NCI-H446 treated with DMSO at 0.1 percent for 48 hours (cell line): Measurements from ENCODE around the gene POM121.
"Not testable (repeated sequence)": the region's sequence is repeated elsewhere in the genome, so short reads cannot be mapped to it uniquely, and the experiment has no call there.

Experiments used
- DNase-seq: peaks from one replicate; lab custom pipeline; 2025; lab: John Stamatoyannopoulos, UW

Gene POM121

DNA sequence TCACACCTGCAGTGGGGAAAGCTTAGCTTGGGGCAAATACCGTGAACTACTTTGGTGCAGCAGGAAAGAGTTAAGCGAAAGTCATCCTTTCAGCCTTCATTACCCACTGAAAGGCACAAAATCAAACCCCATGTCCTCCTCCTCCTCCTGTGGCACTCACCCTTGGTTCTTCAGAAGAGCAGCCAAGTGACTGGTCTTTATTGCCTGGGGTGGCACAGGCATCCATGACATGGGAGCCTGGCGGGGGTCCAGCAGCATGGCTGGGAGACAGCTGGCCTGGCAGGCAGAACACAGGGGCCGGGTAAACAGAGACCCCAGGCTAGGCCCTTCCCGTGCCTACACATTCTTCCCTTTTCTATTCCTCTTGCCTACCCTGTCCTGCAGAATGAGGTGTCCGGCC lies 24.8 kb downstream of the POM121 start:
- peak; percentile 0 for DNase-seq

DNA sequence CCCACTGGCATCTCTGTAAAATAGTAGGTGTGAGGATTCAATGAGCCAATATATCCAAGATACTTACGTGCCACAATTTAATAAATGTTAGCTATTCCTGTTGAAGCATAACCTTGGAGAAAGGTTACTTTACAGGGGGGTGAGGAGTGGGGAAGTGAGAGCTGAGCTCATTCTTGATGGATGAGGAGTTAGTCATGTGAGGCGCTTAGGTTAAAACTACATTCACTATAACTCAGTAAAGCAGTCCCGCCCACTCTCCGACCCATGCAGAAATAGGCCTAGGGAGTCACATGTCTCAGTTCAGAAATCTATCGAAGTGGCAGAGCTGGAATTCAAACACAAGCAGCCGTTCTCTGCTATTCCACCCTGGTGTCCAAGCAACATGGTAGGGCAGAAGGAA lies 25.5 kb downstream of the POM121 start:
- not testable (repeated sequence) for DNase-seq

DNA sequence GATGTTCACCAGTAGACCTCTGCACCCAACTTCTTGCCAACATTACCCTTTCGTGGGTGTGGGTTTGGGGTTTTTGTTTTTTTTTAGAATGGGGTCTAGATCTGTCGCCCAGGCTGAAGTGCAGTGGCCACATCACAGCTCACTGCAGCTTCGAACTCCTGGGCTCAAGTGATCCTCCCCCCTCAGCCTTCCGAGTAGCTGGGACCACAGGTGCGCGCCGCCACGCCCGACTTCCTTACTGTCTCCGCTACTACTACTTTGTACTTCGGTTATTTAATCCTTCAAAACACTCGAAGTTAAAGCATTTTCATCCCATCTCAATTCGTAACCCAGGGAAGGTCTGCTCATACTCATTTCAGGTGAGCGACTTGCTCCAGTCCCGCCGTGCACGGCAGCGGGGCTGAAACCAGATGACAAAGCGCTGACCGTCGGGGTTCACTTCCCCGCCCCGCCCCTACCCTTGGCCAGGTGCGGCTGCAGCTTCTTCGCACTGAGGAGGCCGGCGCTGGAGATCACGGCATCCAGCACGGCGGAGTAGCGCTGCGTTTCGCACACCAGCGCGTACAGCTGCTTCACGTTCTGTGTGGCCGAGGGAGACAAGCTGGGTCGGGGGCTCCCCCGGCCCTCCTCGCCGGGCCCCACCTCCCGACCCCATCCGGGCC lies 29.1 kb downstream of the POM121 start:
- not testable (repeated sequence) for DNase-seq

DNA sequence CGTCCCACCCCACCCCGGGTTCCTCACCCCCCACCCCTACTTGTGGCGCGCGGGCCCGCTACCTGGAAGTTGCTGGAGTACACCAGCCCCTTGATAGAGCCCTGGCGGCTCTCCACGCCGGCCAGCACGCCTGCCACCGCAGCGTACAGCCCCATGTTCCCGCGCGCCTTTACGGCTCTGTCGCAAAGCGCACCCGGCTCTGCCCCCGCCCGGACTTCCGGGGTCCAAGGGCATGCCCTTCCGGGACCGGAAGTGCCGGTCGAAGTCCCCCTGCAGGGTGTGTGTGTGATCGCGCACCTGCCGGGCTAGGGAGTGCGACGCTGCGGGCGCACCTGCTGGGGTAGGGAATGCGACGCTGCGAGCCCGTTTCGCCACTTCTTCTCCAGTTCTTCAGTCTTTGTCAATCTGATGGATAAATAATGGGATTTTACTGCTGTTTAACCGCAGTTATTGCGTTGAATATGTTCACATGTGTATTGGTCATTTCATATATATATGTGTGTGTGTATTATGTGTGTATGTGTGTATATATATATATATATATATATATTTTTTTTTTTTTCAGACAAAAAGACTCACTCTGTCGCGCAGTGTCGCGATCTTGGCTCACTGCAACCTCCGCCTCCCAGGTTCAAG lies 29.8 kb downstream of the POM121 start:
- DNase-seq = not testable (repeated sequence)

- DNase-seq = not testable (repeated sequence)
Observed at GRCh38 chr7:72960029-72960428, 35.1 kb downstream of the POM121 start.

- not testable (repeated sequence) for DNase-seq
Observed at GRCh38 chr7:72960626-72961345, 35.9 kb downstream of the POM121 start.

- DNase-seq = not testable (repeated sequence)
Observed at GRCh38 chr7:72961346-72961650, 36.4 kb downstream of the POM121 start.

DNA sequence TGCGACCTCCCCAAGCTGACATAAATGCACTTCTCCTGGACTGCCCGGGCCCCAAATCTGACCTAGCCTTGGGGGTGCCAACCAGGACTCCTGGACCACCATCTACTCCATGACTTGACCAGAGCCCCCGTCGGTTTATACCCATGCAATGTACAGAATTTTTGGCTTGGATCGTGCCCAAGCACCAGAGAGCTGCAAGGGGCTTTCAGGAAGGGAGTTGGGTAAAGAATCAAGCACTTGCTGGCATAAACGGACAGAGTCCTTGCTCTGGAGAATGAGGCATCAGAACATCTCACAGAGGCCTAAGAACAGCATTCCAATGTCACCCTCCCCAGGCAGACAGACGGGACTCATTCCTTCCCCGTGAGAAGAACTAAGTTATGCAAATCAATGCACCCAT lies 38.2 kb downstream of the POM121 start:
- not testable (repeated sequence) for DNase-seq

- DNase-seq = not testable (repeated sequence)
Observed at GRCh38 chr7:72965186-72965975, 40.5 kb downstream of the POM121 start.

- not testable (repeated sequence) for DNase-seq
Observed at GRCh38 chr7:72966892-72967291, 42.0 kb downstream of the POM121 start.

- not testable (repeated sequence) for DNase-seq
Observed at GRCh38 chr7:72968980-72969516, 44.2 kb downstream of the POM121 start, which contains the start of gene TRIM74. Gene TRIM74 (minus strand): TSS chr7:72969466. CDS start chr7:72966157, 3,309 bp downstream.

DNA sequence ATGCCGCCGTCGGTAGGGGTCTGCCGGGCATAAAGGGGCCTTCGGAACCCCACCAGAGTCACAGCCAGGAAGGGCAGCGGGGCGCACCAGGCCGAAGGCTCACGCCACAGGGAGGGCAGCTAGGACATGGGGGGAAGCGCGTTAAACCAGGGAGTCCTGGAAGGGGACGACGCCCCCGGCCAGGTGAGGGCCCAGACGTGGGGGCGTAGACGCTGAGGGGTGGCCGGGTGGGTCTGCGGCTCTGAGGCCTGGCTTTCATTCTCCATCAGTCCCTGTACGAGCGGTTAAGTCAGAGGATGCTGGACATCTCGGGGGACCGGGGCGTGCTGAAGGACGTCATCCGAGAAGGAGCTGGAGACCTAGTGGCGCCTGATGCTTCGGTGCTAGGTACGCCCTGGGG lies 44.8 kb downstream of the POM121 start:
- DNase-seq = not testable (repeated sequence)

DNA sequence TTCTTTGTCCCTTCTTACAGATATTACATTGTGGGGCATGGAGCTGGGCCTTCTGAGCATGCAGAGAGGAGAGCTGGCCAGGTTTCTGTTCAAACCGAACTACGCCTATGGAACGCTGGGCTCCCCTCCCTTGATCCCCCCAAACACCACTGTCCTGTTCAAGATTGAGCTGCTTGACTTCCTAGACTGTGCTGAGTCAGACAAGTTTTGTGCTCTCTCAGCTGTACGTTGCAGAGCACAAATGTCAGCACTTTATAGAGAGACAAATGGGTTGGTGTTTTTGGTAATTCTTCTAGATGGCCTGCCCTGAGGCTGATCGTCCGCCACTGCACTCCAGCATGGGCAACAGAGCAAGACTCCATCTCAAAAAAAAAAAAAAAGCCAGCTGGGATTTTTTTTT lies 46.6 kb downstream of the POM121 start:
- DNase-seq = not testable (repeated sequence)

DNA sequence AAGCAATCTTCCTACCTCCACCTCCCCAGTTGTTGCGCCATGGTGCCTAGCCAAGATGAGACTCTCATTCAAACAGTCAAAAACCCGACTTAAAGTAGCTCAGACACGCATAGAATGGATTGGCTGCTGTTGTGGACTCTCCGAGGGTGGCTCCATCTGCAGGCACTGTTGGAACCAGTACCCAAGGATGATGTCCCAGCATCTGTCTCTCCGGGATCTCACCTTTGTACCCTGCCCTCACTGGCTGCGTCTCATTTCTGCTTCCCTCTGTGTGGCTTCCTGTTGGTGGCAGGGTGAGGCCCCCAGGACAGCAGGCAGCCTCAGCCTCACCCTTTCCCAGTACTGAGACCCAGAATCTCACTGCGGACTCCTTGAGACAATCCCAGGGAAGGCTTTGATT lies 49.9 kb downstream of the POM121 start:
- not testable (repeated sequence) for DNase-seq

GRCh38 chr7:72975656-72976286 lies 50.9 kb downstream of the POM121 start:
- not testable (repeated sequence) for DNase-seq

- DNase-seq = not testable (repeated sequence)
Observed at GRCh38 chr7:72976434-72976833, 51.5 kb downstream of the POM121 start.

GRCh38 chr7:72980382-72980781 lies 55.5 kb downstream of the POM121 start:
- not testable (repeated sequence) for DNase-seq

- DNase-seq = not testable (repeated sequence)
Observed at GRCh38 chr7:72982084-72982483, 57.2 kb downstream of the POM121 start.

DNA sequence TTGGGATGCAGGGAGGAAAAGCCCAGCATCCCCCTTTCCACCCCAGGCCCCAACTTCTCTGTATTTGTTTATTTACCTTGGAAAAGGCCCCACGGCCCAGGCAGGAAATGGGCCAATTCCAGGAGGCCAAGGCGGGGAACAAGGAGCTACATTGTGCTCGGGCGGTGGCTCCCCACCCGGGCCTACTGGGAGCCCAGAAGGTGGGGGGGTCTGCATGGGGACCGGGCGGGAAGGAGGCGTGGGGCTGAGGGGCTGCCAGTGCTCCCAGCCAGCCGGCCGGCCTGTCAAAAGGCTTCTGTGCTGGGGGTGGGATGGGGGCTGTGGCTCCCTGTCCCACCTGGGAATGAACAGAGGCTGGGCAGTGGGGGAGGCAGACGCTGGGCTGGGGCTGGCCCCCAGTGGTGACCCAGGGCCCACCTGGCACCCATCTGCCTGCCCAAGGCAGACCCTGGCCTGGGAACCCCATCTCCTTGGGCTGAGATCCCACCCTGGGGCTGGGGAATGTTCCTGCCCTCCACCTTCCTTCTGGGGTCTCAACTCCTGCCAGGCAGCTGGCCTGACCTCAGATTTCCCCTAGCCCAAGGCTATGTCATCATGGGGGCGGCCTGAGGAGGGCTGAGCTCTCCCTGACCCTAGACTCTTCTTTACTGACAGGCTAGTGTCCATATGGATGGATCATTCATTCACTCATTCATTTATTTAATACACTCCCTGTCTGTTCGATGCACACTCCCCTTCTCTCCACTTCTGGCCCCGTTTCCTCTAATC lies 65.4 kb downstream of the POM121 start:
- not testable (repeated sequence) for DNase-seq

GRCh38 chr7:72995484-72995883 lies 70.6 kb downstream of the POM121 start:
- not testable (repeated sequence) for DNase-seq

DNA sequence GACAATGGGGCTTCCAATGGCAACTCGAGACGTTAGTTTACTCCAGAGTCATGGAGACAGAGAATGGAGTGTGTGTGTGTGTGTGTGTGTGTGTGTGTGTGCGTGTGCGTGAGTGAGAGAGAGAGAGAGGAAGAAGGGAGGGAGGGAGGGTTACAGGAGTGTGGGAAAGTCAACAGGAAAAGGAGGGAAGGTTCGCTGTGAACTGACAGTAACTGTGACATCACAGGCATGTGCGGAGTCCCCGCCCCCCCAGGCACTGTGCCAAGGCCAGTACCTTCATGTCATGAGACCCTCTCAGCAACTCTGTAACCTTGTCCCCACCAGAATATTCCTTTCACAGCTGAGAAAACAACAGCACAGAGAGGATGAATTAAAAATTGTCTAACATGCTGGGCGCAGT lies 72.6 kb downstream of the POM121 start:
- not testable (repeated sequence) for DNase-seq
